Transverse colon (tissue), 4 donors: ENCODE data around the gene SMAD1. TPM values are rescaled to one million over a fixed set of nuclear protein-coding genes. Genes with fewer than 3 reads are reported as not detected.

ENCODE experiments used
- DNase-seq: peaks from one replicate; pipeline ENCODE4 v3.0.0-alpha.2; 2019
- H3K27ac ChIP-seq, 4 donors: fragments of 200-600 bp; sonication (generic); 2 replicates each; pipeline ENCODE4 v1.5.1; 2016 to 2018; ENCODE audit warnings: inconsistent platforms in 4 of 4
- H3K27me3 ChIP-seq: fragments of 200-600 bp; sonication (generic); 2 replicates; pipeline ENCODE4 v1.5.1; 2017; ENCODE audit warnings: inconsistent platforms
- H3K36me3 ChIP-seq, 4 donors: fragments of 200-600 bp; sonication (generic); 2 replicates each; pipeline ENCODE4 v1.5.1; 2017 to 2019; ENCODE audit warnings: inconsistent platforms in 4 of 4
- H3K4me1 ChIP-seq, 4 donors: fragments of 200-600 bp; sonication (generic); 2 replicates each; pipeline ENCODE4 v1.5.1; 2017 to 2020; ENCODE audit warnings: inconsistent platforms in 4 of 4
- H3K4me3 ChIP-seq, 4 donors: fragments of 200-600 bp; sonication (generic); 1 replicate in 1 of 4; 2 replicates in 3 of 4; pipeline versions ENCODE4 v1.5.1 to v1.6.1; 2017 to 2019; ENCODE audit warnings: inconsistent platforms in 4 of 4
- H3K9me3 ChIP-seq, 2 donors: fragments of 200-600 bp; sonication (generic); 2 replicates each; pipeline ENCODE4 v1.5.1; 2017 to 2019; ENCODE audit warnings: inconsistent platforms in 2 of 2
- CTCF ChIP-seq, 5 experiments: fragments of 200-600 bp in 3 of 5; fragments of 450-650 bp in 2 of 5; sonication (generic) in 3 of 5; IDR thresholded peaks; 1 replicate in 2 of 5; 2 replicates in 3 of 5; pipeline ENCODE4 v1.5.1; 2016 to 2017; ENCODE audit warnings: antibody characterized with exemption in 5 of 5, inconsistent platforms in 3 of 5, mild to moderate bottlenecking in 2 of 5, moderate library complexity in 1 of 5
- EP300 ChIP-seq: sonication (generic); formaldehyde crosslinking; IDR thresholded peaks from one replicate; pipeline ENCODE4 v1.6.1; 2017; ENCODE audit warnings: antibody characterized with exemption, low read depth
- POLR2A ChIP-seq: fragments of 450-650 bp; IDR thresholded peaks from one replicate; pipeline ENCODE4 v1.6.1; 2016; ENCODE audit warnings: antibody characterized with exemption, mild to moderate bottlenecking, moderate library complexity
- POLR2AphosphoS5 ChIP-seq, 3 donors: sonication (generic); formaldehyde crosslinking; IDR thresholded peaks; one replicate each; pipeline ENCODE4 v1.6.1; 2016; ENCODE audit warnings: antibody characterized with exemption in 3 of 3
- WGBS, 2 donors: methylation state at CpG; one replicate each; pipeline ENCODE4 v1.1.5; 2018; ENCODE audit warnings: low coverage in 1 of 2; 5-methylcytosine and 5-hydroxymethylcytosine counted together
- in situ Hi-C, 4 donors: fragments of 200-750 bp; cut with MboI; loops; one replicate each; pipeline versions ENCODE4 v1.15.0 to v1.15.1; 2017; ENCODE audit warnings: low sequenced_read_pairs in 3 of 4, low pct_ligation_motif_present in 1 of 4, low pct_unique_long_range_greater_than_20kb in 1 of 4
- intact Hi-C: fragments of 100-400 bp; cut with DNase I; formaldehyde crosslinking; loops from one replicate; pipeline ENCODE4 v1.15.1; 2023; ENCODE audit warnings: low total_unique reads
- total RNA-seq, 4 donors: library from RNA; depleted of rRNA; stranded (reverse); fragments of >200 nt; gene quantifications; one replicate each; pipeline ENCODE4 v1.1.0, GENCODE V29; 2016

SMAD1 gene
- total RNA-seq, 4 donors from 2014 or later: 42.9 to 65.1 (median 46.5) TPM

- in situ Hi-C loops (no loop called here), intact Hi-C loops (no loop called here)
- H3K4me1 ChIP-seq: peaks cover 15 to 82% (median 22%) of the 10 kb centered on the region in 4 donors
- 60 to 64% methylated on average over 1 to 6 of the region's 6 CpGs for WGBS, 2 donors
- H3K36me3 ChIP-seq: no peaks in the 10 kb centered on the region
- peak overlapping the region in 3 of 4 donors; percentile 28 to 42 (median 40) for H3K27ac ChIP-seq
- no peak for TF ChIP-seq POLR2A
- H3K27me3 ChIP-seq: no peaks in the 10 kb centered on the region
- H3K9me3 ChIP-seq: no peaks in the 10 kb centered on the region
- no peak for DNase-seq
- H3K4me3 ChIP-seq: no peak overlapping the region
Measured at GRCh38 chr4:145503486-145504072, 21.9 kb downstream of the SMAD1 start.

- H3K27ac ChIP-seq: no peak overlapping the region
- TF ChIP-seq POLR2AphosphoS5 (IDR thresholded peaks at IDR 0.05): no peak
- no peak for TF ChIP-seq POLR2A
- TF ChIP-seq EP300: no peak
- DNase-seq: no peak
Measured at GRCh38 chr4:145505995-145506394, 24.3 kb downstream of the SMAD1 start.

GRCh38 chr4:145507636-145508035 is 26.0 kb downstream of the SMAD1 start:
- no peak for DNase-seq
- intact Hi-C loops (no loop called here), in situ Hi-C loops (no loop called here)
- H3K4me3 ChIP-seq: no peak overlapping the region
- peaks cover 8 to 16% of the 10 kb centered on the region in 2 donors for H3K9me3 ChIP-seq
- no peaks in the 10 kb centered on the region for H3K27me3 ChIP-seq
- peak overlapping the region in 2 of 4 donors; percentile 7 to 19 for H3K27ac ChIP-seq
- H3K36me3 ChIP-seq: no peaks in the 10 kb centered on the region
- no peak for TF ChIP-seq POLR2A
- 73 to 92% methylated on average over 1 of the region's 1 CpG for WGBS, 2 donors
- peaks cover 7 to 55% (median 17%) of the 10 kb centered on the region in 4 donors for H3K4me1 ChIP-seq

More at GRCh38 chr4:145505995-145506394, 24.3 kb downstream of the SMAD1 start:
- Histone ChIP-seq H3K4me3 (no peak overlapping the region), H3K4me1 (peaks cover 14 to 70% (median 21%) of the 10 kb centered on the region in 4 donors), H3K27me3 (no peaks in the 10 kb centered on the region), H3K36me3 (no peaks in the 10 kb centered on the region), H3K9me3 (peaks cover 0 to 2% of the 10 kb centered on the region in 2 donors)
- intact Hi-C loops (no loop called here), in situ Hi-C loops (no loop called here)
- whole genome bisulfite sequencing, 2 donors: 79 to 84% methylated on average over 3 of the region's 3 CpGs

GRCh38 chr4:145511913-145512522 is 30.4 kb downstream of the SMAD1 start:
- DNase-seq: no peak
- Histone ChIP-seq H3K27ac (no peak overlapping the region), H3K4me3 (no peak overlapping the region), H3K36me3 (no peaks in the 10 kb centered on the region), H3K9me3 (peaks cover 8 to 16% of the 10 kb centered on the region in 2 donors), H3K27me3 (no peaks in the 10 kb centered on the region), H3K4me1 (peaks cover 0 to 15% (median 3%) of the 10 kb centered on the region in 4 donors)
- in situ Hi-C loops: no loop called here
- WGBS, 2 donors: 75 to 78% methylated on average over 2 of the region's 2 CpGs
- intact Hi-C loops: no loop called here
- TF ChIP-seq CTCF (IDR thresholded peaks at IDR 0.05) (no peak), EP300 (no peak), POLR2A (no peak), POLR2AphosphoS5 (IDR thresholded peaks at IDR 0.05) (no peak)

- Histone ChIP-seq H3K4me1 (peaks cover 0 to 4% (median 0%) of the 10 kb centered on the region in 4 donors), H3K9me3 (peaks cover 8 to 16% of the 10 kb centered on the region in 2 donors), H3K27me3 (no peaks in the 10 kb centered on the region), H3K36me3 (no peaks in the 10 kb centered on the region), H3K27ac (no peak overlapping the region), H3K4me3 (no peak overlapping the region)
- intact Hi-C loops (no loop called here), in situ Hi-C loops (no loop called here)
- WGBS, 2 donors: 83 to 88% methylated on average over 4 of the region's 4 CpGs
- no peak for DNase-seq
- TF ChIP-seq POLR2AphosphoS5 (IDR thresholded peaks at IDR 0.05): no peak
- TF ChIP-seq CTCF (IDR thresholded peaks at IDR 0.05): no peak
- TF ChIP-seq POLR2A: no peak
- TF ChIP-seq EP300: no peak
Measured at GRCh38 chr4:145513020-145513621, 31.5 kb downstream of the SMAD1 start.
